ENCODE results near the gene VSIG2. TPM values are rescaled to one million over a fixed set of nuclear protein-coding genes. Genes with fewer than 3 reads are reported as not detected.

VSIG2 gene
- total RNA-seq, 2 experiments from 2014 or later = not detected

GRCh38 chr11:124740277-124740882, 11.7 kb downstream of the VSIG2 start:
- H3K27me3 Mint-ChIP-seq = peaks cover 65% of the 10 kb centered on the region
- no peaks in the 10 kb centered on the region for H3K9me3 Mint-ChIP-seq (ENCODE audit: low read depth)
- no peaks in the 10 kb centered on the region for H3K36me3 Mint-ChIP-seq
- peak; percentile 31 for ATAC-seq
- H3K4me3 Mint-ChIP-seq = peak overlapping the region; percentile 74
- CTCF ChIA-PET = interaction anchor here (0.9 to 3.1 kb wide), 11 partner anchors 13 to 96 kb away, joined by 3 to 10 read pairs (median 5); partner anchors contain the start of genes SIAE and SPA17
- peak; percentile 61 for DNase-seq
- H3K4me1 Mint-ChIP-seq = peaks cover 19% of the 10 kb centered on the region
- no peak overlapping the region for H3K27ac Mint-ChIP-seq

- Mint-ChIP-seq H3K27ac (no peak within 1 kb of the TSS), H3K36me3 (no peaks in the 10 kb centered on the region), H3K4me1 (peaks cover 15% of the 10 kb centered on the region), H3K27me3 (peaks cover 67% of the 10 kb centered on the region), H3K4me3 (peak within 1 kb of the TSS; percentile 74), H3K9me3 (ENCODE audit: low read depth) (no peaks in the 10 kb centered on the region)
- ATAC-seq (peak; percentile 98), DNase-seq (peak; percentile 90)
- CTCF ChIA-PET = interaction anchor here (1.0 to 3.1 kb wide), 7 partner anchors 17 to 97 kb away, joined by 3 to 10 read pairs (median 6); no protein-coding TSS in a partner anchor
Measured at GRCh38 chr11:124739479-124740276, 12.4 kb downstream of the VSIG2 start, which contains the start of gene NRGN. Gene NRGN (plus strand): TSS chr11:124739942. CDS start chr11:124740085, 143 bp downstream.

GRCh38 chr11:124738713-124739478, 13.2 kb downstream of the VSIG2 start:
- CTCF ChIA-PET = interaction anchor here (1.4 to 3.1 kb wide), 6 partner anchors 18 to 97 kb away, joined by 3 to 10 read pairs (median 6); no protein-coding TSS in a partner anchor
- DNase-seq = no peak
- H3K9me3 Mint-ChIP-seq (ENCODE audit: low read depth) = no peaks in the 10 kb centered on the region
- peaks cover 15% of the 10 kb centered on the region for H3K4me1 Mint-ChIP-seq
- peaks cover 66% of the 10 kb centered on the region for H3K27me3 Mint-ChIP-seq
- no peak for ATAC-seq
- no peaks in the 10 kb centered on the region for H3K36me3 Mint-ChIP-seq
- H3K4me3 Mint-ChIP-seq = peak overlapping the region; percentile 74
- H3K27ac Mint-ChIP-seq = no peak overlapping the region

- no peaks in the 10 kb centered on the region for H3K36me3 Mint-ChIP-seq
- no peak for ATAC-seq
- H3K27ac Mint-ChIP-seq = no peak overlapping the region
- CTCF ChIA-PET = interaction anchor here (1.2 to 1.9 kb wide), 2 partner anchors 11 to 56 kb away, joined by 3 to 4 read pairs; no protein-coding TSS in a partner anchor
- DNase-seq = no peak
- no peak overlapping the region for H3K4me3 Mint-ChIP-seq
- peaks cover 62% of the 10 kb centered on the region for H3K27me3 Mint-ChIP-seq
- H3K9me3 Mint-ChIP-seq (ENCODE audit: low read depth) = no peaks in the 10 kb centered on the region
- peaks cover 15% of the 10 kb centered on the region for H3K4me1 Mint-ChIP-seq
Measured at GRCh38 chr11:124737638-124738305, 14.3 kb downstream of the VSIG2 start.

GRCh38 chr11:124736736-124737135, 15.3 kb downstream of the VSIG2 start:
- Mint-ChIP-seq H3K27ac (no peak overlapping the region), H3K4me3 (no peak overlapping the region)

GRCh38 chr11:124732230-124732629, 19.8 kb downstream of the VSIG2 start:
- H3K27me3 Mint-ChIP-seq = peaks cover 30% of the 10 kb centered on the region
- ATAC-seq (no peak), DNase-seq (no peak)
- H3K4me1 Mint-ChIP-seq = no peaks in the 10 kb centered on the region
- no peak overlapping the region for H3K4me3 Mint-ChIP-seq
- no peaks in the 10 kb centered on the region for H3K36me3 Mint-ChIP-seq
- H3K27ac Mint-ChIP-seq = no peak overlapping the region
- H3K9me3 Mint-ChIP-seq (ENCODE audit: low read depth) = no peaks in the 10 kb centered on the region
- CTCF ChIA-PET = interaction anchor here (1.2 kb wide), 1 partner anchor 14 kb away, joined by 3 read pairs; no protein-coding TSS in a partner anchor

More at GRCh38 chr11:124736736-124737135, 15.3 kb downstream of the VSIG2 start:
- CTCF ChIA-PET = interaction anchor here (1.2 to 1.8 kb wide), 2 partner anchors 10 kb away, joined by 3 to 6 read pairs; no protein-coding TSS in a partner anchor
- DNase-seq (no peak), ATAC-seq (no peak)
- Mint-ChIP-seq H3K4me1 (peaks cover 15% of the 10 kb centered on the region), H3K36me3 (no peaks in the 10 kb centered on the region), H3K27me3 (peaks cover 57% of the 10 kb centered on the region), H3K9me3 (ENCODE audit: low read depth) (no peaks in the 10 kb centered on the region)

- no peaks in the 10 kb centered on the region for H3K36me3 Mint-ChIP-seq
- no peaks in the 10 kb centered on the region for H3K4me1 Mint-ChIP-seq
- H3K27me3 Mint-ChIP-seq = peaks cover 19% of the 10 kb centered on the region
- H3K9me3 Mint-ChIP-seq (ENCODE audit: low read depth) = no peaks in the 10 kb centered on the region
- ATAC-seq = no peak
- no peak for DNase-seq
- no peak overlapping the region for H3K27ac Mint-ChIP-seq
- H3K4me3 Mint-ChIP-seq = no peak overlapping the region
- CTCF ChIA-PET = no interaction called here
Measured at GRCh38 chr11:124729571-124729970, 22.5 kb downstream of the VSIG2 start.

- Mint-ChIP-seq H3K4me3 (no peak overlapping the region), H3K27me3 (peaks cover 28% of the 10 kb centered on the region), H3K4me1 (no peaks in the 10 kb centered on the region), H3K9me3 (ENCODE audit: low read depth) (no peaks in the 10 kb centered on the region), H3K36me3 (no peaks in the 10 kb centered on the region), H3K27ac (no peak overlapping the region)
- CTCF ChIA-PET = no interaction called here
- ATAC-seq (no peak), DNase-seq (no peak)
Measured at GRCh38 chr11:124728134-124728533, 23.9 kb downstream of the VSIG2 start.

GRCh38 chr11:124727474-124727873, 24.6 kb downstream of the VSIG2 start:
- no peak for ATAC-seq
- no peak for DNase-seq
- no peaks in the 10 kb centered on the region for H3K4me1 Mint-ChIP-seq
- no peak overlapping the region for H3K4me3 Mint-ChIP-seq
- H3K36me3 Mint-ChIP-seq = no peaks in the 10 kb centered on the region
- CTCF ChIA-PET = interaction anchor here (1.0 kb wide), 1 partner anchor 10 kb away, joined by 3 read pairs; no protein-coding TSS in a partner anchor
- H3K9me3 Mint-ChIP-seq (ENCODE audit: low read depth) = no peaks in the 10 kb centered on the region
- peaks cover 34% of the 10 kb centered on the region for H3K27me3 Mint-ChIP-seq
- no peak overlapping the region for H3K27ac Mint-ChIP-seq

- DNase-seq = no peak
- CTCF ChIA-PET = interaction anchor here (1.3 kb wide), 1 partner anchor 26 kb away, joined by 4 read pairs; no protein-coding TSS in a partner anchor
- H3K27me3 Mint-ChIP-seq = peaks cover 46% of the 10 kb centered on the region
- no peak for ATAC-seq
- H3K4me1 Mint-ChIP-seq = no peaks in the 10 kb centered on the region
- no peak overlapping the region for H3K27ac Mint-ChIP-seq
- H3K36me3 Mint-ChIP-seq = no peaks in the 10 kb centered on the region
- H3K9me3 Mint-ChIP-seq (ENCODE audit: low read depth) = no peaks in the 10 kb centered on the region
- H3K4me3 Mint-ChIP-seq = no peak overlapping the region
Measured at GRCh38 chr11:124725719-124726105, 26.3 kb downstream of the VSIG2 start.

GRCh38 chr11:124724979-124725718, 26.9 kb downstream of the VSIG2 start:
- H3K27me3 Mint-ChIP-seq = peaks cover 49% of the 10 kb centered on the region
- CTCF ChIA-PET = interaction anchor here (1.3 to 1.5 kb wide), 2 partner anchors 25 to 38 kb away, joined by 4 to 6 read pairs; no protein-coding TSS in a partner anchor
- H3K36me3 Mint-ChIP-seq = no peaks in the 10 kb centered on the region

GRCh38 chr11:124722176-124722575, 29.9 kb downstream of the VSIG2 start:
- Mint-ChIP-seq H3K27ac (no peak overlapping the region), H3K27me3 (peaks cover 73% of the 10 kb centered on the region), H3K4me3 (no peak overlapping the region), H3K9me3 (ENCODE audit: low read depth) (no peaks in the 10 kb centered on the region), H3K4me1 (peaks cover 11% of the 10 kb centered on the region), H3K36me3 (no peaks in the 10 kb centered on the region)
- DNase-seq (no peak), ATAC-seq (no peak)
- CTCF ChIA-PET = no interaction called here

More at GRCh38 chr11:124724979-124725718, 26.9 kb downstream of the VSIG2 start:
- H3K4me1 Mint-ChIP-seq = no peaks in the 10 kb centered on the region
- H3K4me3 Mint-ChIP-seq = no peak overlapping the region
- DNase-seq (no peak), ATAC-seq (no peak)
- no peak overlapping the region for H3K27ac Mint-ChIP-seq
- H3K9me3 Mint-ChIP-seq (ENCODE audit: low read depth) = no peaks in the 10 kb centered on the region
